ES-I3 (cell line): ENCODE data around the gene MALT1.

Experiments
- H3K36me3 ChIP-seq: 2 replicates; pipeline ENCODE4 v1.6.1; 2013; ENCODE audit warnings: mild to moderate bottlenecking, low read length, control low read depth, moderate library complexity; ENCODE audit not compliant: insufficient read depth
- H3K4me1 ChIP-seq: 2 replicates; pipeline ENCODE4 v1.6.1; 2013; ENCODE audit warnings: mild to moderate bottlenecking, control low read depth, low read length; ENCODE audit not compliant: insufficient read depth
- H3K9ac ChIP-seq: 2 replicates; pipeline ENCODE4 v1.6.1; 2013; ENCODE audit warnings: low read depth, mild to moderate bottlenecking, low read length, moderate library complexity
- H3K9me3 ChIP-seq: 2 replicates; pipeline ENCODE4 v1.6.1; 2013; ENCODE audit warnings: mild to moderate bottlenecking, low read length, moderate library complexity; ENCODE audit not compliant: control insufficient read depth, insufficient read depth

MALT1 gene

GRCh38 chr18:58662118-58662517 lies 9.1 kb upstream of the MALT1 start:
- H3K9ac ChIP-seq = no peak overlapping the region
- no peaks in the 10 kb centered on the region for H3K9me3 ChIP-seq
- no peaks in the 10 kb centered on the region; the same call in 1 of the 2 replicates for H3K36me3 ChIP-seq
- H3K4me1 ChIP-seq = no peaks in the 10 kb centered on the region

GRCh38 chr18:58666176-58666575 lies 5.1 kb upstream of the MALT1 start:
- H3K9ac ChIP-seq = no peak overlapping the region
- H3K36me3 ChIP-seq = no peaks in the 10 kb centered on the region
- no peaks in the 10 kb centered on the region for H3K9me3 ChIP-seq
- H3K4me1 ChIP-seq = 0 out of 2 replicates have a peak, but pooled peaks cover 7% of the 10 kb centered on the region

GRCh38 chr18:58668211-58668610 lies 3.1 kb upstream of the MALT1 start:
- H3K9me3 ChIP-seq = no peaks in the 10 kb centered on the region
- H3K36me3 ChIP-seq = no peaks in the 10 kb centered on the region
- H3K4me1 ChIP-seq = peaks cover 14% of the 10 kb centered on the region; the same call in 1 of the 2 replicates
- H3K9ac ChIP-seq = no peak overlapping the region

- Histone ChIP-seq H3K9ac (no peak overlapping the region), H3K36me3 (no peaks in the 10 kb centered on the region), H3K4me1 (peaks cover 14% of the 10 kb centered on the region; the same call in 1 of the 2 replicates), H3K9me3 (no peaks in the 10 kb centered on the region)
Observed at GRCh38 chr18:58668897-58669296, 2.4 kb upstream of the MALT1 start.

GRCh38 chr18:58669731-58670378 lies 1.4 kb upstream of the MALT1 start:
- no peaks in the 10 kb centered on the region for H3K36me3 ChIP-seq

GRCh38 chr18:58670404-58671110 lies 708 bp upstream of the MALT1 start:
- H3K9me3 ChIP-seq = no peaks in the 10 kb centered on the region
- H3K4me1 ChIP-seq = peaks cover 14% of the 10 kb centered on the region; the same call in 1 of the 2 replicates
- peak overlapping the region; percentile 74 for H3K9ac ChIP-seq
- H3K36me3 ChIP-seq = no peaks in the 10 kb centered on the region

More at GRCh38 chr18:58669731-58670378, 1.4 kb upstream of the MALT1 start:
- peaks cover 14% of the 10 kb centered on the region; the same call in 1 of the 2 replicates for H3K4me1 ChIP-seq
- no peaks in the 10 kb centered on the region for H3K9me3 ChIP-seq
- H3K9ac ChIP-seq = peak overlapping the region; percentile 74; the same call in 1 of the 2 replicates

- H3K36me3 ChIP-seq = no peaks in the 10 kb centered on the region
- H3K9ac ChIP-seq = peak overlapping the region; percentile 87
- H3K9me3 ChIP-seq = no peaks in the 10 kb centered on the region
- H3K4me1 ChIP-seq = peaks cover 14% of the 10 kb centered on the region; the same call in 1 of the 2 replicates
Observed at GRCh38 chr18:58671632-58672564, 633 bp downstream of the MALT1 start.

- H3K36me3 ChIP-seq = no peaks in the 10 kb centered on the region
- H3K9me3 ChIP-seq = no peaks in the 10 kb centered on the region
- no peak overlapping the region for H3K9ac ChIP-seq
- peaks cover 14% of the 10 kb centered on the region; the same call in 1 of the 2 replicates for H3K4me1 ChIP-seq
Observed at GRCh38 chr18:58674159-58674558, 2.9 kb downstream of the MALT1 start.

- H3K9ac ChIP-seq = no peak overlapping the region
- H3K36me3 ChIP-seq = no peaks in the 10 kb centered on the region
- H3K4me1 ChIP-seq = peaks cover 13% of the 10 kb centered on the region; the same call in 1 of the 2 replicates
- no peaks in the 10 kb centered on the region for H3K9me3 ChIP-seq
Observed at GRCh38 chr18:58674863-58675472, 3.7 kb downstream of the MALT1 start.

GRCh38 chr18:58676270-58676669 lies 5.0 kb downstream of the MALT1 start:
- Histone ChIP-seq H3K36me3 (no peaks in the 10 kb centered on the region), H3K9ac (no peak overlapping the region), H3K4me1 (peaks cover 8% of the 10 kb centered on the region; the same call in 1 of the 2 replicates), H3K9me3 (no peaks in the 10 kb centered on the region)

- Histone ChIP-seq H3K4me1 (peaks cover 5% of the 10 kb centered on the region; the same call in 1 of the 2 replicates), H3K36me3 (no peaks in the 10 kb centered on the region; the same call in 1 of the 2 replicates), H3K9ac (no peak overlapping the region), H3K9me3 (no peaks in the 10 kb centered on the region)
Observed at GRCh38 chr18:58682429-58683069, 11.3 kb downstream of the MALT1 start.

GRCh38 chr18:58687871-58688308 lies 16.6 kb downstream of the MALT1 start:
- H3K9me3 ChIP-seq = no peaks in the 10 kb centered on the region; the same call in 1 of the 2 replicates
- no peaks in the 10 kb centered on the region for H3K4me1 ChIP-seq
- H3K36me3 ChIP-seq = no peaks in the 10 kb centered on the region
- no peak overlapping the region for H3K9ac ChIP-seq

- Histone ChIP-seq H3K9me3 (no peaks in the 10 kb centered on the region; the same call in 1 of the 2 replicates), H3K9ac (no peak overlapping the region), H3K4me1 (no peaks in the 10 kb centered on the region), H3K36me3 (no peaks in the 10 kb centered on the region)
Observed at GRCh38 chr18:58690259-58690658, 19.0 kb downstream of the MALT1 start.
